ENCODE results near the gene COL27A1. TPM values are rescaled to one million over a fixed set of nuclear protein-coding genes. Genes with fewer than 3 reads are reported as not detected.

The COL27A1 gene
- total and polyA plus RNA-seq, 2 donors (not counting 3 experiments of a cell fraction or from before 2014, with no cell fraction given) = 14.7 to 49.1 TPM

DNA sequence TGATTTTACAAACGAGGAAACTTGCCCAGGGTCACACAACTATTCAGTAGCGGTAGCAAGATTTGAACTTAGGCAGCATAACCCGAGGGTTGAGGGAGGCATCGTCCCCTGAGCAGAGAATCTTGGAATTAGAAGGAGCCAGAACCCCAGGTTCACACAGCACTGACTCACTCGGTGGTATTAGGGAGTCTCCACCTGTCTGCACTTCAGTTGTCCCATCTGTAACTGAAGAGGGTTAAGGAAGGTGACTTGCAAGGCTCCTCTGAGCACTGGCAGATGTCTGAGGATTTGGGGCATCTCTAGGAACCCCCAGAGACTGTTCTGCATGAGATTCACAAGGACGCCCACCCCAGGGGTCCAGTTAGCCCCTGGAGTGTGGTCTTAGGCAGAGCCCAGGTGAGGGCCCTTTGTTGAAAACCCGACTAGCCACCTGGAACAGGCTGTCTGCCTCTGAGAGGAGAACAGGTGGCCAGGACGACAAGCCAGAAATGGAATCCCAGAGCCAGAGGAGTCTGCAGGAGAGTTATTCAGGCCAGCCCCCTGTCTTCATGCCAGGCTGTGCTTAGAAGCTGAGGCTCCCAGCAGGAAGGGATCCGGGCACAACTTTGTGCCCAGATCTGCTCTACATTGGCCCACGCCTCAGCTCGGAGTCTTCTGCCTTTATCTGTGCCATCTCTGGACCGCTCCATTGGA, 117.5 kb downstream of the COL27A1 start:
- peaks cover 2% of the 10 kb centered on the region for H3K4me1 ChIP-seq (ENCODE audit: control insufficient read depth, extremely low read depth, insufficient read depth, low read length)
- H3K9ac ChIP-seq (replicated peaks; ENCODE audit: extremely low read depth, insufficient read depth, low read length) = no peak overlapping the region
- no peaks in the 10 kb centered on the region for H3K9me1 ChIP-seq (replicated peaks; ENCODE audit: control insufficient read depth, extremely low read depth, insufficient read depth, low read length)
- H3K79me2 ChIP-seq (ENCODE audit: control insufficient read depth, insufficient read depth, low read length) = no peaks in the 10 kb centered on the region
- POLR2A ChIA-PET = no interaction called here
- H3K9me3 ChIP-seq (replicated peaks; ENCODE audit: control insufficient read depth, insufficient read depth, low read length) = no peaks in the 10 kb centered on the region
- H3K36me3 ChIP-seq (ENCODE audit: control insufficient read depth in 2 of 2, extremely low read depth in 1 of 2, insufficient read depth in 2 of 2, low read length in 2 of 2) = no peaks in the 10 kb centered on the region
- no peak overlapping the region for H2AFZ ChIP-seq (ENCODE audit: low read depth, low read length)
- no peak for FAIRE-seq
- no peak overlapping the region for H3K27ac ChIP-seq (ENCODE audit: insufficient read depth, low read depth, low read length)
- dilution Hi-C loops (cut with MboI; ENCODE audit: extremely low pct_ligation_motif_present, low sequenced_read_pairs) (no loop called here), intact Hi-C loops (cut with micrococcal nuclease) (no loop called here)
- H4K20me1 ChIP-seq (replicated peaks; ENCODE audit: control insufficient read depth, extremely low read depth, insufficient read depth, low read length) = no peaks in the 10 kb centered on the region
- no peak overlapping the region for H3K4me3 ChIP-seq (replicated peaks in 1 of 3; ENCODE audit: insufficient read depth in 1 of 3, low read depth in 1 of 3, low read length in 3 of 3)
- no peak overlapping the region for H3K4me2 ChIP-seq (ENCODE audit: insufficient read depth, low read length)
- CTCF ChIA-PET = interaction anchor here (1.6 to 8.9 kb wide), 3 partner anchors 18 to 165 kb away, joined by 5 to 83 read pairs (median 30); no protein-coding TSS in a partner anchor
- BruUV-seq (replicated peaks) = no TSS peak
- H3K27me3 ChIP-seq (ENCODE audit: control insufficient read depth in 2 of 2, insufficient read depth in 2 of 2, low read length in 2 of 2) = no peaks in the 10 kb centered on the region
- TF ChIP-seq, protein P1, sequence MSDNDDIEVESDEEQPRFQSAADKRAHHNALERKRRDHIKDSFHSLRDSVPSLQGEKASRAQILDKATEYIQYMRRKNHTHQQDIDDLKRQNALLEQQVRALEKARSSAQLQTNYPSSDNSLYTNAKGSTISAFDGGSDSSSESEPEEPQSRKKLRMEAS (IDR thresholded peaks at IDR 0.05; ENCODE audit: insufficient read depth, insufficient read length) = no peak
- TF ChIP-seq GATA2 (IDR thresholded peaks at IDR 0.05; ENCODE audit: insufficient read depth, insufficient read length, low read depth, low read length) = no peak
- no peak for TF ChIP-seq EZH2 (IDR thresholded peaks at IDR 0.05; ENCODE audit: borderline replicate concordance, low read depth, low read length, severe bottlenecking)
- no peak for TF ChIP-seq POLR2A (IDR thresholded peaks at IDR 0.05; ENCODE audit: low read depth, low read length)
- TF ChIP-seq MYC (IDR thresholded peaks at IDR 0.05; ENCODE audit: low read depth, low read length) = no peak
- TF ChIP-seq FOS (IDR thresholded peaks at IDR 0.05; ENCODE audit: borderline replicate concordance, insufficient read depth, low read length) = no peak
- TF ChIP-seq, protein P2, sequence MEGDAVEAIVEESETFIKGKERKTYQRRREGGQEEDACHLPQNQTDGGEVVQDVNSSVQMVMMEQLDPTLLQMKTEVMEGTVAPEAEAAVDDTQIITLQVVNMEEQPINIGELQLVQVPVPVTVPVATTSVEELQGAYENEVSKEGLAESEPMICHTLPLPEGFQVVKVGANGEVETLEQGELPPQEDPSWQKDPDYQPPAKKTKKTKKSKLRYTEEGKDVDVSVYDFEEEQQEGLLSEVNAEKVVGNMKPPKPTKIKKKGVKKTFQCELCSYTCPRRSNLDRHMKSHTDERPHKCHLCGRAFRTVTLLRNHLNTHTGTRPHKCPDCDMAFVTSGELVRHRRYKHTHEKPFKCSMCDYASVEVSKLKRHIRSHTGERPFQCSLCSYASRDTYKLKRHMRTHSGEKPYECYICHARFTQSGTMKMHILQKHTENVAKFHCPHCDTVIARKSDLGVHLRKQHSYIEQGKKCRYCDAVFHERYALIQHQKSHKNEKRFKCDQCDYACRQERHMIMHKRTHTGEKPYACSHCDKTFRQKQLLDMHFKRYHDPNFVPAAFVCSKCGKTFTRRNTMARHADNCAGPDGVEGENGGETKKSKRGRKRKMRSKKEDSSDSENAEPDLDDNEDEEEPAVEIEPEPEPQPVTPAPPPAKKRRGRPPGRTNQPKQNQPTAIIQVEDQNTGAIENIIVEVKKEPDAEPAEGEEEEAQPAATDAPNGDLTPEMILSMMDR (IDR thresholded peaks at IDR 0.05; ENCODE audit: extremely low read depth in 1 of 2, insufficient read depth in 1 of 2, low read depth in 1 of 2, low read length in 2 of 2) = no peak
- no peak for DNase-seq (ENCODE audit: low read depth, low spot score)

Measured in endothelial cell of umbilical vein (primary cell).